HepG2 (cell line): ENCODE data around the gene ARHGAP5. TPM values are rescaled to one million over a fixed set of nuclear protein-coding genes. Genes with fewer than 3 reads are reported as not detected.

Source experiments
- DRAP1 ChIP-seq: IDR thresholded peaks from 2 replicates; pipeline ENCODE4 v1.6.1; 2016; ENCODE audit warnings: missing genetic modification reagents, missing compliant biosample characterization
- GATAD2A ChIP-seq: IDR thresholded peaks from 2 replicates; pipeline ENCODE4 v1.6.1; 2016
- NCOA2 ChIP-seq: sonication (generic); formaldehyde crosslinking; IDR thresholded peaks from 2 replicates; pipeline ENCODE4 v1.8.0; 2022; ENCODE audit warnings: inconsistent platforms
- REXO4 ChIP-seq: sonication (generic); formaldehyde crosslinking; IDR thresholded peaks from 2 replicates; pipeline ENCODE4 v1.8.0; 2022; ENCODE audit warnings: missing genetic modification reagents, mild to moderate bottlenecking, borderline replicate concordance
- SIX1 ChIP-seq: sonication (generic); formaldehyde crosslinking; IDR thresholded peaks from 2 replicates; pipeline ENCODE4 v1.4.0; 2020; ENCODE audit warnings: missing genetic modification reagents, borderline replicate concordance
- TARDBP ChIP-seq: sonication (generic); formaldehyde crosslinking; IDR thresholded peaks from 2 replicates; pipeline ENCODE4 v1.8.0; 2022; ENCODE audit warnings: mild to moderate bottlenecking, missing genetic modification reagents
- ZBTB21 ChIP-seq: sonication (generic); formaldehyde crosslinking; IDR thresholded peaks from 2 replicates; pipeline ENCODE4 v1.4.0; 2020; ENCODE audit warnings: missing genetic modification reagents
- ZNF136 ChIP-seq: sonication (generic); formaldehyde crosslinking; IDR thresholded peaks from 2 replicates; pipeline ENCODE4 v1.8.1; 2022; ENCODE audit warnings: low read depth, mild to moderate bottlenecking, moderate library complexity, missing genetic modification reagents
- ZNF678 ChIP-seq: sonication (generic); formaldehyde crosslinking; IDR thresholded peaks from 2 replicates; pipeline ENCODE4 v1.4.0; 2020; ENCODE audit warnings: mild to moderate bottlenecking, missing genetic modification reagents
- ZNF746 ChIP-seq: sonication (generic); formaldehyde crosslinking; IDR thresholded peaks from 2 replicates; pipeline ENCODE4 v1.8.0; 2022; ENCODE audit warnings: mild to moderate bottlenecking, missing genetic modification reagents
- polyA plus RNA-seq, 8 experiments: library from polyadenylated mRNA; depleted of rRNA in 3 of 8; stranded (reverse) in 7 of 8; unstranded in 1 of 8; fragments of >200 nt; fragmentation: Illumina TruSeq in 4 of 8; extraction: Trizol in 4 of 8; gene quantifications; 2 replicates each; pipeline versions ENCODE4 v1.2.1 to v1.2.3, GENCODE V29; 2011 to 2016; ENCODE audit warnings: low read depth in 4 of 8, missing spikeins in 1 of 8, mixed read lengths in 1 of 8; ENCODE audit not compliant: insufficient read depth in 1 of 8
- total RNA-seq, 5 experiments: library from RNA; depleted of rRNA; stranded (reverse); fragments of >200 nt; fragmentation: Illumina TruSeq; extraction: Trizol; gene quantifications; 2 replicates each; pipeline ENCODE4 v1.2.3, GENCODE V29; 2016; ENCODE audit warnings: low read depth in 1 of 5
- TF ChIP-seq, protein P1 (sequence below): sonication (generic); formaldehyde crosslinking; conservative IDR thresholded peaks from 2 replicates; pipeline ENCODE4 v1.8.1; 2023; ENCODE audit warnings: missing genetic modification reagents
- TF ChIP-seq, protein P2 (sequence below): IDR thresholded peaks from 2 replicates; pipeline ENCODE4 v1.6.1; 2016; ENCODE audit warnings: mild to moderate bottlenecking

ARHGAP5 gene
- total and polyA plus RNA-seq, 2 of the 13 experiments (the other 11 are each of a cell fraction or from before 2014, with no cell fraction given) = 33.7 to 144 TPM

DNA sequence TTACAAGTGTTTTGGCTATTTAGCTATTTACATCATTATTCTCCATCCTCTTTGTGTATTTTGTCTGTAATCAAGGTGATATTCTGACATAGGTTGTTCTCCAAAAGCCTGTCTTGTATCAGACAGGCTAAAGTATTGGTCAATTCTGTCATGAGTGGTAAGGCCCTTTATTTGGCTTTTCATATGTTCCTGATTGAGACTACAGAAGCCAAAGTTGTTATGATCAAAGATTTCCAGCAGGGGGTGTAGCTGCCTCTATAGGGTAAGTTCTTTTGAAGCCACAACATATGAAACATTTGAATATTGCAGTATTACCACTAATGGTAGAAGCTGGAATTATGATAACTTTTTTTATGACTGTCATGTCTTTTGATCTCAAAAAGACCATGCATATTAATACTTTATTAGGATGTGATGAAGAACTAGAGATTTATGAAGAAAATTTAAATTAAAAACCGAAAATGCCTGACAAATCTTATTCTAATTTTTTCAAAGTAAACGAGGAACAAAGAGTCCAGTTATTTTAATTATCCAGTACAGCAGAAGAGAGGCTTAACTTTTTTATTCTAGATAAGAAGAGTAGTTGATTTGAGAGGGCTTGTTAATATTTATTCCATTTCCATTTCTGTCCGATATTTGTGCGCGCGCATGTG is 3.4 kb upstream of the ARHGAP5 start (continued):
- TF ChIP-seq, protein P1, sequence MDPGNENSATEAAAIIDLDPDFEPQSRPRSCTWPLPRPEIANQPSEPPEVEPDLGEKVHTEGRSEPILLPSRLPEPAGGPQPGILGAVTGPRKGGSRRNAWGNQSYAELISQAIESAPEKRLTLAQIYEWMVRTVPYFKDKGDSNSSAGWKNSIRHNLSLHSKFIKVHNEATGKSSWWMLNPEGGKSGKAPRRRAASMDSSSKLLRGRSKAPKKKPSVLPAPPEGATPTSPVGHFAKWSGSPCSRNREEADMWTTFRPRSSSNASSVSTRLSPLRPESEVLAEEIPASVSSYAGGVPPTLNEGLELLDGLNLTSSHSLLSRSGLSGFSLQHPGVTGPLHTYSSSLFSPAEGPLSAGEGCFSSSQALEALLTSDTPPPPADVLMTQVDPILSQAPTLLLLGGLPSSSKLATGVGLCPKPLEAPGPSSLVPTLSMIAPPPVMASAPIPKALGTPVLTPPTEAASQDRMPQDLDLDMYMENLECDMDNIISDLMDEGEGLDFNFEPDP = no peak
- TF ChIP-seq, protein P2, sequence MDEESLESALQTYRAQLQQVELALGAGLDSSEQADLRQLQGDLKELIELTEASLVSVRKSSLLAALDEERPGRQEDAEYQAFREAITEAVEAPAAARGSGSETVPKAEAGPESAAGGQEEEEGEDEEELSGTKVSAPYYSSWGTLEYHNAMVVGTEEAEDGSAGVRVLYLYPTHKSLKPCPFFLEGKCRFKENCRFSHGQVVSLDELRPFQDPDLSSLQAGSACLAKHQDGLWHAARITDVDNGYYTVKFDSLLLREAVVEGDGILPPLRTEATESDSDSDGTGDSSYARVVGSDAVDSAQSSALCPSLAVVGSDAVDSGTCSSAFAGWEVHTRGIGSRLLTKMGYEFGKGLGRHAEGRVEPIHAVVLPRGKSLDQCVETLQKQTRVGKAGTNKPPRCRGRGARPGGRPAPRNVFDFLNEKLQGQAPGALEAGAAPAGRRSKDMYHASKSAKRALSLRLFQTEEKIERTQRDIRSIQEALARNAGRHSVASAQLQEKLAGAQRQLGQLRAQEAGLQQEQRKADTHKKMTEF = peak; percentile 67
- TF ChIP-seq NCOA2 (0 out of 2 replicates have a peak, but pooled peaks have one; percentile 44), GATAD2A (CRISPR knock-in tag) (peak; percentile 74), SIX1 (CRISPR knock-in tag) (peak; percentile 24; the same call in 1 of the 2 replicates), REXO4 (CRISPR knock-in tag) (no peak), ZBTB21 (no peak), ZNF746 (CRISPR knock-in tag) (no peak), TARDBP (CRISPR knock-in tag) (no peak), DRAP1 (peak; percentile 49; the same call in 1 of the 2 replicates), ZNF136 (CRISPR knock-in tag) (no peak), ZNF678 (no peak)
